Thoracic aorta (tissue), 2 donors: ENCODE measurements around the gene SNX25. TPM values are rescaled to one million over a fixed set of nuclear protein-coding genes. Genes with fewer than 3 reads are reported as not detected.
A peak's percentile ranks its signal among the peaks of the same experiment; 100 is the strongest.

ENCODE experiments used
- ATAC-seq: fragments of 150-250 bp; one replicate; pipeline ENCODE4 v1.8.0; 2017; ENCODE audit warnings: low read depth; ENCODE audit not compliant: insufficient number of reproducible peaks, low FRiP score
- DNase-seq: peaks from one replicate; pipeline ENCODE4 v3.0.0-alpha.2; 2020; ENCODE audit warnings: low spot score
- H3K27ac ChIP-seq, 2 donors: fragments of 200-600 bp; sonication (generic); 1 replicate in 1 of 2; 2 replicates in 1 of 2; pipeline ENCODE4 v1.5.1; 2016; ENCODE audit warnings: mild to moderate bottlenecking in 2 of 2, moderate library complexity in 2 of 2
- H3K27me3 ChIP-seq: fragments of 200-600 bp; sonication (generic); replicated peaks from 2 replicates; pipeline ENCODE4 v1.6.0; 2016; ENCODE audit warnings: mild to moderate bottlenecking; ENCODE audit not compliant: insufficient read depth
- H3K36me3 ChIP-seq: fragments of 200-600 bp; sonication (generic); one replicate; pipeline ENCODE4 v1.5.1; 2016
- H3K4me1 ChIP-seq, 2 donors: fragments of 200-600 bp; sonication (generic); 1 replicate in 1 of 2; 2 replicates in 1 of 2; pipeline versions ENCODE4 v1.5.1 to v1.6.0; 2016; ENCODE audit warnings: low read depth in 2 of 2, mild to moderate bottlenecking in 1 of 2; ENCODE audit not compliant: control insufficient read depth in 1 of 2
- H3K4me3 ChIP-seq: fragments of 200-600 bp; sonication (generic); 2 replicates; pipeline ENCODE4 v1.5.1; 2016; ENCODE audit warnings: mild to moderate bottlenecking
- H3K9me3 ChIP-seq: fragments of 200-600 bp; sonication (generic); 2 replicates; pipeline ENCODE4 v1.5.1; 2016
- CTCF ChIP-seq: fragments of 200-600 bp; sonication (generic); IDR thresholded peaks from one replicate; pipeline ENCODE4 v1.5.1; 2019; ENCODE audit warnings: antibody characterized with exemption
- total RNA-seq, 2 donors: library from RNA; depleted of rRNA; stranded (reverse); fragments of >200 nt; gene quantifications; one replicate each; pipeline versions ENCODE4 v1.1.0 to v1.2.3, GENCODE V29; 2016

SNX25 gene
- total RNA-seq, 2 donors from 2014 or later = 31.3 to 38.0 TPM

- Histone ChIP-seq H3K27me3 (no peaks in the 10 kb centered on the region), H3K4me3 (no peak overlapping the region), H3K4me1 (peaks cover 12 to 51% of the 10 kb centered on the region in 2 donors), H3K36me3 (no peaks in the 10 kb centered on the region), H3K9me3 (no peaks in the 10 kb centered on the region), H3K27ac (peak overlapping the region; percentile 67 to 79)
- no peak for DNase-seq
- no peak for TF ChIP-seq CTCF
- ATAC-seq = no peak
Measured at GRCh38 chr4:185182239-185182638, 27.2 kb upstream of the SNX25 start.

- TF ChIP-seq CTCF = peak; percentile 80
- peak; percentile 83 for DNase-seq
- H3K27ac ChIP-seq = peak overlapping the region; percentile 5 to 79
Measured at GRCh38 chr4:185183622-185184281, 25.6 kb upstream of the SNX25 start.

GRCh38 chr4:185186769-185187168 lies 22.6 kb upstream of the SNX25 start:
- no peak for TF ChIP-seq CTCF
- Histone ChIP-seq H3K27ac (no peak overlapping the region), H3K4me1 (peaks cover 4 to 25% of the 10 kb centered on the region in 2 donors), H3K27me3 (no peaks in the 10 kb centered on the region), H3K4me3 (no peak overlapping the region), H3K36me3 (peaks cover 6% of the 10 kb centered on the region), H3K9me3 (no peaks in the 10 kb centered on the region)
- DNase-seq (no peak), ATAC-seq (no peak)

More at GRCh38 chr4:185183622-185184281, 25.6 kb upstream of the SNX25 start:
- Histone ChIP-seq H3K4me1 (peaks cover 12 to 49% of the 10 kb centered on the region in 2 donors), H3K36me3 (no peaks in the 10 kb centered on the region), H3K9me3 (no peaks in the 10 kb centered on the region), H3K4me3 (no peak overlapping the region), H3K27me3 (no peaks in the 10 kb centered on the region)
- peak; percentile 50 for ATAC-seq

GRCh38 chr4:185189606-185190305 lies 19.6 kb upstream of the SNX25 start:
- H3K27me3 ChIP-seq = no peaks in the 10 kb centered on the region
- H3K9me3 ChIP-seq = no peaks in the 10 kb centered on the region
- H3K27ac ChIP-seq = no peak overlapping the region
- no peak for TF ChIP-seq CTCF
- ATAC-seq (no peak), DNase-seq (no peak)
- peaks cover 0 to 6% of the 10 kb centered on the region in 2 donors for H3K4me1 ChIP-seq
- peaks cover 6% of the 10 kb centered on the region for H3K36me3 ChIP-seq
- no peak overlapping the region for H3K4me3 ChIP-seq

- ATAC-seq (no peak), DNase-seq (no peak)
- H3K9me3 ChIP-seq = no peaks in the 10 kb centered on the region
- H3K4me3 ChIP-seq = no peak overlapping the region
- H3K36me3 ChIP-seq = peaks cover 6% of the 10 kb centered on the region
- no peak for TF ChIP-seq CTCF
- no peak overlapping the region for H3K27ac ChIP-seq
- H3K4me1 ChIP-seq = peaks cover 5 to 6% of the 10 kb centered on the region in 2 donors
- H3K27me3 ChIP-seq = no peaks in the 10 kb centered on the region
Measured at GRCh38 chr4:185190306-185190856, 19.0 kb upstream of the SNX25 start.
